IPS-NIHi11 (cell line): Measurements from ENCODE around the gene LRRC7.

Experiments used
- DNase-seq: peaks from one replicate; pipeline ENCODE4 v3.0.0; 2012; ENCODE audit warnings: mixed read lengths, low spot score

Gene LRRC7

DNA sequence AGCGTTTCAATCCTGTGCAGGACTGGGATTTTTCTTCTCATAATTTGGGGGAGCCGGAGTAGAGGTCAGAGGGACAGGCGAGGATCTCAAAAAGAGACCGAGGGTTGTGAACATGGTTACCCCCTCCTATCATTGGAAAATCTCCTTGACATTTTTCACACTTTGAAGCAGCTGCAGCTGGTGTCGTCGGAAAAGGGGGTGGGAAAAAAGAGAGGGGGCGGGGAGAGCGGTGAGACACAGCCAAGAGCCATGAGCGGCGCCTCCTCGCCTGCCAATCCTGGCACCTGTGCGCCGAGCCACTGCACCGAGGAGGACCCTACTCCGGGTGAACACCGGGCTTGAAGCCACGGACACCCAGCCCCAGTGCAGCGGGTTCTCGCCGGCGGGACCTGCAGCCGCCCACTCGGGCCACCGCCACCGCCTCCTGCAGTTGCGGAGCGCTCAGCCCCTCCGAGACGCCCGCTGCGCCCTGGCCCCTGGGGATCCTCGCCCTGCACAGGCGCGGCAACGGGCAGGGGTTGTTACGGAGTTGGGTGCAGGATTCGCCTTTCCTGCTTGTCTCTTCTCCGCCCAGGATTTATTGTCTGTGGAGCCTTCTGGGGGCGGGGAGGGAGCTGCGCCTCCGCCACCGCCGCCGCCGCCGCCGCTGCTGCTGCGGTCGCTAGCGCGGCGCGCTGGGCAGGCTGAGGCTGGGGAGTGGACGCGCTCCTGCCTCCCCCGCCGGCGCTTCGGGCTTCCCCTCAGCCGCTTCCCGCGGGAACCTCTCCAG, at the start of gene LRRC7:
Gene LRRC7, plus strand, starts transcription at position 271 of the 769 bp plus-strand sequence. CDS start 718 bp downstream, outside the sequence.
- peak; percentile 55 for DNase-seq

DNA sequence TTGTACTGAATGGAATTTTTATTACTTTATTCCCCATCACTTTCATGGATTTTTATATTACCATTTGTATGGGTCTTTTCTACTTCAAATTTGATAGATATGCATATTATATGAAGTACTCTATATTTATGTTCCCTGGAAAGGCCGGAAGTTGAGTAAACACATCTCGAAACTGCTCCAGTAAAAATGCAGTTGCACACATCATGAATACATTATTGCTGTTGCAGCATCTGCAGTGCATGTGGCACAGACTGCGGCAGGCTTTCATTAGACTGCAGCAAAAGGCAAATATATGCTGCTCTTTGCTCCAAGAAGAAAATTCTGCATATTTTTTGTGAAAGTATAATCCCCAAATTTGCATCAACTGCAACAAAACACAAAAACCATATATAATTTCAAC, 48.7 kb upstream of the LRRC7 start:
- no peak for DNase-seq

DNA sequence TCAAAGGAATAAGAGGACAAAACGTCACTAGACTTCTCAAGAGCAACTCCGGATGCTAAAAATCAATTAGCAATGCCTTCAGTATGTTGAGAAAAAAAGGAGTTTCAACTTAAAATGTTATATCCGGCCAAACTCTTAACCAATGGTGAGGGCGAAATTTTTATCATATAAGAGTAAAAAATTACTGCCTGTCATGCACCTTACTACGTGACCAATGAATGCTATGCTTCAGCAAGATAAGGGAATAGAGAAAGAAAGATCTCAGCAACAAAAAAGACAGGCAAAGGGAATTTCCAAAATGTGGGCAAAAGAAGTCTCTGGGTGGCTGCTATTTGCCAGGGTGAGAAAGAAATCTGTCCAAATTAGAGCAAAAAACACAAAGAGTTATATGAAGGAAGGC, 47.4 kb upstream of the LRRC7 start:
- DNase-seq = no peak

DNA sequence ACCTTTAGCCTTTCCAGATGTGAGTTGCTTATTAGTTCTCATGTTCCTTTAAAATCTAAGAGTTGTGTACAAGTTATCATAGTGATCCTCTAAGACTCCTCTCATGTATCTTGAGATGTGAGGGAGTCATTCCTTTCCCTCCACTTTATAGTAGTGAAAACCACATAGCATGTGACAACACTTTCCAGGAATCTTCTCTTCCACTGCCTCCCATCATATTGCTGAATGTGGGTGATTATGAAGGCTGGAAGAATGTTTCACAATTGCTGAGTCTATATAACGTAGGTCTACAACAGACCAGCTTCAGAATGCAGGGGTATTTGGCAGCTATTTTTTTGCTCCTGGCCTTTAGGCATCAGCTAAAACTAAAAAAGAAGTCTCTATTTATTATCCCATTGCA, 44.7 kb upstream of the LRRC7 start:
- DNase-seq = no peak

DNA sequence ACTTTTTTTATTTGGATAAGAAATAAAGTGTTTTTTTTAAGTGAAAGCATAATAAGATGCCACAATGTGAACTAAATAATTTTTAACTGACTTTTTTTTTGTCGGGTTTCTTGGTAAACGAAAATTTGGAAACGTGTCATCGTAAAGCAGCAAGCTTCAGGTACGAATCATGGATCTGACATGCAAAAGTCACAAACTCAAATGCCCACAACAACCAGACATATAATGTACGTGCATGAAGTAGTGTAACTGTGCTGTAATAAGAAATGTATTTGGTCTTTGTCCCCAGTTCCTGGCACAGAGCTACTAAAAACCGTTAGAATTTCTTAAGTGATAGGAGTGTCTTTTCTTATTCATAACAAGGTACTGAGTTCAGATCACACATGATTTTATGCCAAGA, 44.3 kb upstream of the LRRC7 start:
- DNase-seq = no peak

DNA sequence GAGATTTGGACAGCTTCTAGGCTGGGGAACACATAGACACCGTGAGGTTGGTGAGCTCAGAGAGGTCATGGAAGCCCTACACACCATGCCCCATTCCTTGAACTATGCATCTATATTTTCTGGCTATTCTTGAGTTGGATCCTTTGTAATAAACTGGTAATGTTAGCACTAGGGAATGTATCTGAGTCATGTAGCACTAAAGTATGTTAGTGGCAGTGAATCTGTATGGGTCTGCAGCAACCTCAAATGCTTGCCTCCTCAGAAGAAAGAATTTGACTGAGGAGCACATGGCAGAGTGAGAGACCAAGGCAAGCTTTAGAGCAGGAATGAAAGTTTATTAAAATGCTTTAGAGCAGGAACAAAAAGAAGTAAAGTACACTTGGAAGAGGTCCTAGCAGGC, 43.7 kb upstream of the LRRC7 start:
- no peak for DNase-seq

DNA sequence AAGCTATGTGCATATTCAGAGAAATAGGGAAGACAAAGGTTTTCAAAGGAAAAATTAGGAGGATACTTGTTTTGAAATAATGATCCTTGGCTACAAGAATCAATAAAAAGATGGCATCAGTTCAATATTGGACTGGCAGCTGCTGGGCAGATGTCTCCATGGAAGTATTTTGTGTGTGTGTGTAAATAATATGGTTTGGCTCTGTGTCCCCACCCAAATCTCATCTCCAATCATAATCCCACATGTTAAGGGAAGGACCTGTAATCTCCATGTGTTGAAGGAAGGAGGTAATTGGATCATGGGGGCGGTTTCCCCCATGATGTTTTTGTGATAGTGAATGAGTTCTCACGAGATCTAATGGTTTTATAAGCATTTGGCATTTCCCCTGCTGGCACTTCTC, 40.4 kb upstream of the LRRC7 start:
- no peak for DNase-seq

DNA sequence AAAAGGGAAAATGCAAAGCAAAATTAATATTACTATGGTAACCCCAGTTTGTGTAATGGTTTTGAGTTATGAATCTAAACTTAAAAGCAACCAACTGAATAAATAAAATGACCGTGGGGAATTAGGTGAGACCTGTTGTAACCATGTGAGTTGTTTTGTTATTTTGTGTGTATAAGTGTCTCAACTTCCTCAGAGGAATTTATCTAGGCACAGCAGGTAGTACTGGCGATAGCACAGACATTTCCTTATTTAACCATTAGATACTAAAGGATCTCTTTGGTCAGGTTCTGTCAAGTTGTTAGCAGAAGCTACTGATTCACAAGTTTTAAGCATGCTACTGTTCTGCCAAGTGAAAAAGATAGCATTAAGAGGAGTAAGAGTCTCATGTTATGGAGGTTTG, 39.3 kb upstream of the LRRC7 start:
- DNase-seq = no peak

DNA sequence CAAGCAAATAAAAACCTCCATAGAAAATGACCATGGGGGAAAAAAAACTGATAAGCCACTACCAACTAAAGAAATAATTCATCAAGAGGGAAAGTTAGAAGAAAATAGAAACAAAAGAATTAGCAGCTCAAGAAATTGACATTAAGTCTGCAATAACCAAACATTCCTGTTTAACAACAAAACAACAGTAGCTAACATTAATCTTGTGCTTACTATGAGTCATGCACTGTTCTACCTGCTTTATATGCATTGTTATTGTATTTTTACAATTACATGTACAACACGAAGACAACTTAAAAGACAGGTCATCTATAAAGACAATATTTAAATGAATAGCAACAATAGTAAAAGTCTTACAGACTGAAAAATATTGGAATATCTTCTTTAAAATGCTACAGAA, 34.4 kb upstream of the LRRC7 start:
- no peak for DNase-seq

DNA sequence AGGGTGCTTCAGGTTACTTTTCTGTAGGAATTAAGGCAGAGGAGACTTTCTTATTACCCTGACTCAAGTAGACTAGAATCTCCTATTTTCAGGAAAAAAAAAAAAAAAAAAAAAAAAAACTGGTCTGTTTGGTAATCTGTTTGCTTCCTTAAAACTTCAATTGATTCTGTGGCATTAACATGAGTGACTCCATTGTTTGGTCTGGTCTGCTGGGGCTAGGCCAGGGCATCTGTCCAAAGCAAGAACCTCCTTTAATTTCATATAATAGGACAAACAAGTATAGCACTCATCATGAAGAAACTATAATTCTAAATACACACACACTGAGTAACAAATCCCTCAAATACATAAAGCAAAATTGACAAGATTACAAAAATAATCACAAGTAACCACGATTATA, 32.9 kb upstream of the LRRC7 start:
- no peak for DNase-seq

DNA sequence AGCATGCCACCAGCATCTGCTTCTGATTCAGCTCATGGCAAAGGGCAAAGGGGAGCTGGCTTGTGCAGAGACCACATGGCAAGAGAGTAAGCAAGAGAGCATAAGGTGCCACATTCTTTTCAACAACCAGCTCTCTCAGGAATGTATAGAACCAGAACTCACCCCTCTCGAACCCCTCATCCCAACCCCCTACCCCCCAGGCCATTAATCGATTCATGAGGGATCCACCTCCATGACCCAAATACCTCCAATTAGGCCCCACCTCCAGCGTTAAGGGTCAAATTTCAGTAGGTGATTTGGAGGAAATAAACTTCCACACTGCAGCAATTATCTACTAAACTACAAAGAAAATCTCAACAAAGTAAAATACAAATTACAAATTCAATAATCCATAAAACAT, 32.2 kb upstream of the LRRC7 start:
- DNase-seq = no peak

DNA sequence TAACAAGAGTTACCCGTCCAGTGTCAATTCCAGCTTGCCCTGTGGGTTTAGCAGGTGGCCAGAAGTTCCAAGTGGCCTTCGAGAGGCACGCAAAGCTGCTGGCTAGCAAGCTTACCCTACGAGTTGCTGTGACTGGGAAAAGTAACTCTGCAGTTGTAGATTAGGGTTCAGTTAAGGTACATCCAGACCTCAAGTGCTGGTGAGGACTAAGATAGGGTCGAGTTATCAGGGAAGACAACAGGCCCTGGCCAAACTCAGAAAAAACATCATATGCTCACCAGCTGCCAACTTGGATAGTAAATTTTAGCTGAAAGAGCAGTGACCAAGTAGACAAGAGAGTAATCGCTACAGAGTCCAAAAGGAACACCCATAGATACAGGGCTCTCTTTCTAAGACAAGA, 27.7 kb upstream of the LRRC7 start:
- no peak for DNase-seq

DNA sequence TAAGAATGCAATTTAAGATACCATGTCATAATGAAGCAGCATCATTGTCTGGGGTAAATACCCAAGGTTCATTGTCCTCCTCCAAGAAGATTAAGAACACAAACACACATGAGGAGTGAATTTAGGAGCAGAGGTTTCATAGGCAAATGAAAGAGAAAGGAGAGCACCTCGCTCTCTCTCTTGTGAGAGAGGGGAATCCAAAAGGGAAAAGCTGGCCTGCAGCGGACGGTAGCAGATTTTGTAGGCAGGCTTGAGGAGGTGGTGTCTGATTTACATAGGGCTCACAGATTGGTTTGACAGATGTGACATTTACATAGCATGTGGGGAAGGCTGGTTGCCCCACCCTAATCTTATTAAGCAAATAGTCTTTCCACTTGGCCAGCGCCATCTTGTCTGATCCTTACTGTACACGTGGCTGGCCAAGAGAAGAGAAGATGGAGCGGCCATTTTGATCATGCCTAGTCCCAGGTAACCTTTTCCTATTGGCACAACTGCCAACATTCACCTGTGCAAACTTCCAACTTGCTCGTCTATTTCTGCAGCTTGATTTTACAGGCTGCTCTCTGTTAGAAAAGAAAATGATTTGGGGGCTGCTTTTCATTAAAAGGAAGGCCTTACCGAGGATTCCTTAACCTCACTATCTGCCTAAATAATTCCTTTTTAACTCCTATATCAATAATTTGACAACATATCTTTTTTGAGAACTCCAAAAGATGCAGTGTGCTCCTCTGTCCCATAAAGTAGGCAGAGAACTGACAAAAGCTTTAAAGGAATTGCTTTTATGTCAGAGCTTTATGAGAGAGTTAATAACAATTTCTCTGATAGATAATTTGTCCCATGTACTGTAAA, 16.0 kb upstream of the LRRC7 start:
- DNase-seq = no peak

DNA sequence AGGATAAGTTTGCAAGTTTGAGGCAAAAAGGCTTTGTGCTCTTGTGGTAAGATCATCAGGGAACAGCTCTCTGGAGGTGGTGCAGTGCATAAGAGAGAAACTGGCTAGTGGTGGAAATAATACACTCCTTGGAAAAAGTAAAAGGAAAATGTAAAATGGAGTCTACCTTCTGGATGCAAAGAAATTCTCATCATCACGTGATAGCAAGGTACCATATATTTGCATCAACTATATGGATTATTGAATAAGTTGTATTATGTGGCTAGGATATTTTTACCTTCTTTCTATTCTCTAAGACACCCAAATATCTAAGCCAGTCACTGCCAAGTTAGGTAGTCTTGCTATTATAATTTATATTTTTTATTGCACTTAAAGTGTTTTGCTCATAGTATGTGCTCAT, 14.0 kb upstream of the LRRC7 start:
- DNase-seq = no peak

DNA sequence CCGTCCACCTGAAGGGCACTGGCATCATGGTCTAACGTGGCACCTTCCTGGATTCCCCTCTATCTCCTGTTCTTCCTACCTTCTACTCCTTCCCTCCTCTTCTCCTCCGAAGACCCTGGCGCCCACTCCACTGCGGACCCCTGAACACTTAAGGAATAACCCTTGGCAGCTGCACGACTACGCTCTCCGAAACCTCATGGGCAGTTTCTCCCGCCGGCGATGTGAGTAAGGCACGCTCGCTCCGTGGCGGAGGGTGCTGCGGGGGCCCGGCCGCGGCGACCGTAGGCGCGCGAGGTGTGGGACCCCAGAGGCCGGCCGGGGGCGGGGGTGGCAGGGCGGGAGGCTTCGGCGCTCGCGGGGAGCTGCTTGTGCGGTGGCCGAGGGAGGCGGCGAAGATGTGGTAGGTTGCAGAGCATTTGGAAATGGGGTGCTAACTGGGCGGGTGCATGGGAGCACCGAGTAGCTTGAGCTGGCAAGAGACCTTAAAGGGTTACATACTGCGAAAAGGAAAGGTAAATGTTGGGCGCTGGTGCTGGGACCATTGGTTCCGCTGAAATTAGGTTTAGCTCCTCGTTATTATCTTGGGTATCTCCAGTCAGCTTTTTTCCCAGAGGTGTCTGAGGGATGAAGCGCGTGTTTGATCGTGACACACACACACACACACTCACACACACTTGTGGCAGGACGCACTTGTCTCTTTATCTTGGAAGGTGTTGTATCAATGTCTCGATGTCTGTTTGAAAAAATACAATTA, 876 bp downstream of the LRRC7 start:
- peak; percentile 18 for DNase-seq

DNA sequence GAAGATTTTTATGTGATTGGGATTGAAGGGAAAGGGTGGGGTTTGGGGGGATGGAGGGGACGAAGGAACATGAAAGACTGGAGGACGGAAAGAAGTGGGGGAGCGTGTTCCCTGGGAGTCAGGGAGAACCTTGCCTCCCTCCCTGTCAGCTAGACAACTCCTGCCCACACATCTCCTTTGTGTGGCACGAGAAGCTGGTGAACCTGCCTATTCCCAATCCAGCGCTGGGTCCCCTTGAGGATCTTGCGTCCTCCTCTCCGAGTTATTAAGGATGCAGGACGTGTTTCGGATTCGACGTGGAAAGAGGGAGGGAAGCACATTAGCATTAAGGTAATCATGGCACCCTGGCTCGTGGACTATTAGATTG, 1.4 kb downstream of the LRRC7 start:
- no peak for DNase-seq

DNA sequence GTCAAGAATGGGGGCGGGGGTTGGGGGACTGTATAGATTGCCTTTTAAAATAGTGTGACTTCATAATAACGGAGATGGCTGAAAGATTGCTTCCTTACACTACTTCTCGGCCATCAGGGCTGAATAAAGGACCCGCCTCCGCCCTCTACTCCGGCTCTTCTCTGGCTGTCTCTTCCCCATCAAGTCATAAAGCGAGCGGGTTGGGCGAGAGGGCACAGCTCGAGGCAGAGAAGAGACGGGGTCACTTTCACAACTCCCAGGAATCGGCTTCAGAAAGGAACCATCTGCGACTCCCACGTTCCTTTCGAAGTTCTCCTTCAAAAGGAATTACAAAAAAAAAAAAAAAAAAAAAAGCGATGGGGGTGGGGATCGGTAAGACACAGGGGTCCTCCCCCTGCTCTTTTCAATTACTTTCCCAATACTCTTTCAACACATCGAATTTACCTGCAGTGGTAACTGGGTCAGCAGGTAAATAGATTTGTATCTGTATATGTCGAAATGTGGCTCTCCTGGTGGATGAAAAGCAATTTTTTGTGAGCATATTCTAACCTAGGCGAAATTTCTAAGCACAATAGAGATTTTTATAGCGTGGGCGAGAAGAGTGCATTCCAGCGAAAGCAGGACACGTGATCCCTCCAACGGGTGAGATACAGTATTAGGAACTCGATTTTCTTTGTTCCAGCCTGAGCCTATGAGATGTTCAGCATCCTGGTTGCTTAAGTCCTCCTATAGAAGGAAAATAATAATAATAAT, 2.0 kb downstream of the LRRC7 start:
- peak; percentile 23 for DNase-seq

DNA sequence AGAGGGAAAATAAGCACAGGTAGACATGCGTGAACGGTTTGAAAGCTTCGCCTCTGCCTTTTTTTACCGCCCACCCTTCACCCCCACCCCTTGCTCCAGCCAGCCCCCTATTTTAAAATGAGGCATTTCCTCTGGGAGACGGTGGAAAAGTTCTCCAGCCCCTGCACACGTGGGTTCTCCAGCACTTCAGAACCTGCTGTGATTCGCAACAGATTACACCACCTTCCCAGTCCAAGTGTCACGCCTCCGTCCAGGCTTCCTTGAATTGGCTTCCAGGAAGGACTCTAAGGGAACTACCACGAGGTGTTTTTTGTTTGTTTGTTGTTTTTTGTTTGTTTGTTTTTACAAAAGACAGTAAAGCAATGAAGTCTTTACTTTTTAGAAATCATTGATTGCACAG, 2.6 kb downstream of the LRRC7 start:
- peak; percentile 10 for DNase-seq

DNA sequence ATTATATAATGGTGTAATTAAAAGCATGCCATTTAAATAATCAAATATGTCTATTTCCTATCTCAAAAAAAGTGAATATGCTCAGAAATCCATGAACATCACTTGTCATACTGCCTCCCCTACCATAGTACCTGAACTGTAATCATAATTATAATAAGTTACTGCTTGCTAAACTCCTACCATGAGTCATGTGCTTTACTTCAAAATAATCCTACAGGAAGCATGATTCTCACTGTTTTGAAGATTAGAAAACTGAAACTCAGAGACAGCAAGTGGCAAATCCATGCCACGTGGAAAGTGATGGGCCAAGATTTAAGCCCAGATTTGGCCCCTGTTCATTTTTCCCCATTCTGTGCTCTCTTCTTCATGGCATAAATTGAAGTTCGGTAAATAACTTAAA, 5.2 kb downstream of the LRRC7 start:
- DNase-seq = no peak

DNA sequence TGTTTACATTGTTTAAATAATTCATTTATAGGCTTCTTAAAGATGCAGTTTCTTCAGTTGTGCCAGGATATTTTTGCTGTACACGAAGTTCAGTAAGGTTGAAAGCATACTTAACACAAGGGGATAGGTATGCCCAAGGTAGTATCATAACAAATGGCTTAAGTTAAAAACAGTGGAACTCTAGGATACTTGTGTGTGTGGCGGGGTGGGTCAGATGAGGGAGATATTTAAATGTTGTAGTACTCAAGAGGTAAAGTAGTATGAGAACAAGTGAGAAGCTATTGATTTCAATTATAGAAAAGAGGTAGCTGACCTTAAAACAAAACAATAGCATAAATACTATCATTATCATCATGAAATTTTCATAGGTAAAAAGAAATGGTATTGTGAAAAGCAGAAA, 6.2 kb downstream of the LRRC7 start:
- DNase-seq = no peak

DNA sequence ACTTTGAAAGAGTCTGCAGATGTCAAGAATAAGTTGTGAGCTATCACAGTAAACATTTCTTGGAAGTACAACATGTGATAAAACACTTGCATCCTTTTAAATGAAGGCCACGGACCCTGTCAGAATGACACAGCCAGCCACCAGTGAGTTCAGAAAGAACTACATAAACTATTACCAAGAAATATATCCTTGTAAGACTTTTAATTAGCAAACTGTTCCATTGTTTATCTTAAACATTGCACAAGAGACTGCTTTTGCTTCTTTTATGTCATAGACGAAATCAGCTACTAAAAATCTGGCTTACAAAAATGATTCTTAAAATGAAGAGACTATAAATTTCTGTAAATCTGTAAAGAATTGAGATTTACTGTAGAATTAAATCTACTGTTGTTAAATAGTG, 17.9 kb downstream of the LRRC7 start:
- DNase-seq = no peak

DNA sequence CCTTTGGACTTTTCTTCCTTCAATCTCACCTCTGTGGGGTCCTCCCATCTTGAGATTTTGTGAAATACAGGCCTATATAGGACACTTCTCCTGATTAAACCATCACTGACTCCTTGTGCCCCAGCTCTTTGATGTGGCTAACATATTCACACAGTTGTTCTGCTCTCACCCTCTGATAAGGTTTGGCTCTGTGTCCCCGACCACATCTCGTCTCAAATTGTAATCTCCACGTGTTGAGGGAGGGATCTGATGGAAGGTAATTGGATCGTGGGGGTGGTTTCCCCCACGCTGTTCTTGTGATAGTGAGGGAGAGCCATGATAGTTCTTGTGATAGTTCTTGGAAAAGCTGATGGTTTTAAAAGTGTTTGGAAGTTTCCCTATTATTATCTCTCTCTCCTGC, 19.7 kb downstream of the LRRC7 start:
- no peak for DNase-seq
